ENCODE measurements around the gene HEXA.

The HEXA gene

GRCh38 chr15:72323752-72324151 is 52.1 kb downstream of the HEXA start:
- ATAC-seq: no peak
- TF ChIP-seq ZFP3 (CRISPR knock-in tag; IDR thresholded peaks at IDR 0.05) (no peak), ZC3H10 (CRISPR knock-in tag; IDR thresholded peaks at IDR 0.05) (no peak), TOX (CRISPR knock-in tag; IDR thresholded peaks at IDR 0.05; ENCODE audit: borderline replicate concordance) (no peak), CREB5 (CRISPR knock-in tag; IDR thresholded peaks at IDR 0.05; ENCODE audit: low read depth) (no peak)

GRCh38 chr15:72319985-72320671 is 55.7 kb downstream of the HEXA start, which contains the start of gene CELF6:
CELF6 (minus strand) TSS chr15:72320157; CDS start chr15:72319874, 283 bp downstream.
- 0 out of 2 replicates have a peak, but pooled peaks have one; percentile 54 for TF ChIP-seq TSHZ2 (CRISPR knock-in tag; IDR thresholded peaks at IDR 0.05)
- no peak for TF ChIP-seq POU6F1 (CRISPR knock-in tag; IDR thresholded peaks at IDR 0.05; ENCODE audit: borderline replicate concordance, low read depth)
- TF ChIP-seq ZNF8 (CRISPR knock-in tag; IDR thresholded peaks at IDR 0.05): peak; percentile 20; the same call in 1 of the 2 replicates
- peak; percentile 82 for ATAC-seq

GRCh38 chr15:72319360-72319984 is 56.3 kb downstream of the HEXA start:
- peak; percentile 91 for ATAC-seq
- TF ChIP-seq ZFP3 (CRISPR knock-in tag; IDR thresholded peaks at IDR 0.05): peak; percentile 74; the same call in 1 of the 2 replicates
- peak; percentile 44; the same call in 1 of the 2 replicates for TF ChIP-seq TSHZ2 (CRISPR knock-in tag; IDR thresholded peaks at IDR 0.05)
- TF ChIP-seq ZC3H10 (CRISPR knock-in tag; IDR thresholded peaks at IDR 0.05): peak; percentile 26; the same call in 1 of the 2 replicates
- no peak for TF ChIP-seq ESRRG (CRISPR knock-in tag; IDR thresholded peaks at IDR 0.05)
- TF ChIP-seq SNAI2 (CRISPR knock-in tag; IDR thresholded peaks at IDR 0.05): peak; percentile 67; the same call in 1 of the 2 replicates
- TF ChIP-seq CSDC2 (CRISPR knock-in tag; IDR thresholded peaks at IDR 0.05): peak; percentile 95; the same call in 1 of the 2 replicates
- no peak for TF ChIP-seq CREB5 (CRISPR knock-in tag; IDR thresholded peaks at IDR 0.05; ENCODE audit: low read depth)

- ATAC-seq: no peak
- no peak for TF ChIP-seq ZFP3 (CRISPR knock-in tag; IDR thresholded peaks at IDR 0.05)
- no peak for TF ChIP-seq ZNF8 (CRISPR knock-in tag; IDR thresholded peaks at IDR 0.05)
- TF ChIP-seq CREB5 (CRISPR knock-in tag; IDR thresholded peaks at IDR 0.05; ENCODE audit: low read depth): no peak
Observed at GRCh38 chr15:72318408-72318942, 57.3 kb downstream of the HEXA start.
